IMR-90 (cell line): ENCODE results near the gene CCND3. TPM values are rescaled to one million over a fixed set of nuclear protein-coding genes. Genes with fewer than 3 reads are reported as not detected.

Experiments
- ATAC-seq: fragments of 200-7000 bp; cut with Tn5 transposase; 2 replicates; pipeline ENCODE4 v1.9.1; 2020; ENCODE audit warnings: low read depth, mild to moderate bottlenecking, moderate library complexity
- BruUV-seq: library from RNA; stranded (reverse); fragments of 400-500 nt; replicated peaks from 2 replicates; lab custom pipeline; 2021; lab: Mats Ljungman, UMichigan
- CTCF ChIA-PET: fragments of 300-600 bp; formaldehyde crosslinking; extraction: SDS; loops from one replicate; lab custom pipeline; 2021; ENCODE audit warnings: antibody characterized with exemption; lab: Yijun Ruan, JAX
- POLR2A ChIA-PET: fragments of 300-600 bp; sonication (Branson Sonifier 250); formaldehyde crosslinking; loops from one replicate; lab custom pipeline; 2022; ENCODE audit warnings: antibody characterized with exemption; ENCODE audit not compliant: unreplicated experiment; lab: Charles Lee
- DNase-seq: peaks from one replicate; pipeline ENCODE4 v3.0.0; 2013
- H2AFZ ChIP-seq: replicated peaks from 2 replicates; pipeline ENCODE3; 2013; ENCODE audit warnings: low read length, mild to moderate bottlenecking; ENCODE audit not compliant: poor library complexity
- H2AK5ac ChIP-seq: 2 replicates; pipeline ENCODE4 v1.6.1; 2013; ENCODE audit warnings: low read depth, low read length, inconsistent platforms
- H2AK9ac ChIP-seq: replicated peaks from 2 replicates; pipeline ENCODE3; 2013; ENCODE audit warnings: mild to moderate bottlenecking, low read depth, low read length, moderate library complexity; ENCODE audit not compliant: poor library complexity
- H2BK120ac ChIP-seq: 2 replicates; pipeline ENCODE4 v1.6.1; 2013; ENCODE audit warnings: low read depth, low read length, inconsistent platforms
- H2BK15ac ChIP-seq: 3 replicates; pipeline ENCODE4 v1.6.1; 2013; ENCODE audit warnings: low read depth, low read length, inconsistent platforms
- H2BK20ac ChIP-seq: 2 replicates; pipeline ENCODE4 v1.6.1; 2013; ENCODE audit warnings: low read depth, mild to moderate bottlenecking, inconsistent platforms, low read length, moderate library complexity
- H2BK5ac ChIP-seq: 2 replicates; pipeline ENCODE4 v1.6.1; 2013; ENCODE audit warnings: mild to moderate bottlenecking, low read depth, low read length, inconsistent platforms; ENCODE audit not compliant: poor library complexity, severe bottlenecking
- H3K14ac ChIP-seq: replicated peaks from 2 replicates; pipeline ENCODE4 v1.6.1; 2013; ENCODE audit warnings: low read depth, low read length, inconsistent platforms
- H3K18ac ChIP-seq: 2 replicates; pipeline ENCODE4 v1.6.1; 2013; ENCODE audit warnings: low read depth, low read length, control low read depth
- H3K23ac ChIP-seq: 2 replicates; pipeline ENCODE4 v1.6.1; 2013; ENCODE audit warnings: low read depth, low read length, inconsistent platforms
- H3K27ac ChIP-seq: 2 replicates; pipeline ENCODE4 v1.5.1; 2013; ENCODE audit warnings: mild to moderate bottlenecking, control low read depth, low read length; ENCODE audit not compliant: insufficient read depth
- H3K27me3 ChIP-seq: 2 replicates; pipeline ENCODE4 v1.6.1; 2013; ENCODE audit warnings: low read length; ENCODE audit not compliant: control insufficient read depth, insufficient read depth
- H3K36me3 ChIP-seq: 2 replicates; pipeline ENCODE4 v1.6.1; 2013; ENCODE audit warnings: low read length, mixed read lengths; ENCODE audit not compliant: control insufficient read depth, insufficient read depth
- H3K4ac ChIP-seq: 2 replicates; pipeline ENCODE4 v1.6.1; 2013; ENCODE audit warnings: low read depth, low read length, inconsistent platforms
- H3K4me1 ChIP-seq: 2 replicates; pipeline ENCODE4 v1.6.1; 2013; ENCODE audit warnings: low read length, mixed read lengths; ENCODE audit not compliant: control insufficient read depth, insufficient read depth
- H3K4me2 ChIP-seq: 2 replicates; pipeline ENCODE4 v1.6.1; 2013; ENCODE audit warnings: low read depth, mild to moderate bottlenecking, control low read depth, low read length, moderate library complexity
- H3K4me3 ChIP-seq: 2 replicates; pipeline ENCODE4 v1.5.1; 2013; ENCODE audit warnings: low read depth, mild to moderate bottlenecking, control low read depth, low read length, moderate library complexity; ENCODE audit not compliant: insufficient read depth
- H3K56ac ChIP-seq: 2 replicates; pipeline ENCODE4 v1.6.1; 2013; ENCODE audit warnings: low read length, inconsistent platforms; ENCODE audit not compliant: insufficient read depth; ENCODE audit errors: extremely low read depth
- H3K79me1 ChIP-seq, 2 experiments: 2 replicates each; pipeline ENCODE4 v1.6.1; 2013; ENCODE audit warnings: low read length in 2 of 2, inconsistent platforms in 1 of 2, low read depth in 1 of 2
- H3K9ac ChIP-seq: 2 replicates; pipeline ENCODE4 v1.6.1; 2013; ENCODE audit warnings: low read depth, low read length, control low read depth
- H3K9me1 ChIP-seq: 2 replicates; pipeline ENCODE4 v1.6.1; 2013; ENCODE audit warnings: low read length, inconsistent platforms; ENCODE audit not compliant: insufficient read depth
- H3K9me3 ChIP-seq: 2 replicates; pipeline ENCODE4 v1.6.1; 2013; ENCODE audit warnings: low read length; ENCODE audit not compliant: control insufficient read depth, insufficient read depth
- H4K20me1 ChIP-seq: 2 replicates; pipeline ENCODE4 v1.6.1; 2013; ENCODE audit warnings: low read length, inconsistent platforms; ENCODE audit not compliant: insufficient read depth
- H4K5ac ChIP-seq: 2 replicates; pipeline ENCODE4 v1.6.1; 2013; ENCODE audit warnings: mild to moderate bottlenecking, low read depth, low read length, control low read depth
- H4K8ac ChIP-seq, 2 experiments: 2 replicates each; pipeline ENCODE4 v1.6.1; 2013; ENCODE audit warnings: low read depth in 2 of 2, low read length in 2 of 2, control low read depth in 1 of 2, inconsistent platforms in 1 of 2
- H4K91ac ChIP-seq: 2 replicates; pipeline ENCODE4 v1.6.1; 2013; ENCODE audit warnings: low read depth, low read length, inconsistent platforms; ENCODE audit not compliant: insufficient read depth
- BHLHE40 ChIP-seq: fragments of 150-350 bp; IDR thresholded peaks from 2 replicates; pipeline ENCODE4 v1.6.1; 2016; ENCODE audit warnings: mild to moderate bottlenecking, low read depth, low read length
- CEBPB ChIP-seq: IDR thresholded peaks from 2 replicates; pipeline ENCODE4 v1.6.1; 2012; ENCODE audit warnings: low read depth, low read length, improper control_type of control experiment
- CHD1 ChIP-seq: IDR thresholded peaks from 2 replicates; pipeline ENCODE4 v1.6.1; 2012; ENCODE audit warnings: low read depth, low read length, improper control_type of control experiment
- ELK1 ChIP-seq: fragments of 150-350 bp; IDR thresholded peaks from 2 replicates; pipeline ENCODE4 v1.6.1; 2016; ENCODE audit warnings: low read depth, mild to moderate bottlenecking, low read length, moderate library complexity, borderline replicate concordance
- FOS ChIP-seq: fragments of 150-350 bp; IDR thresholded peaks from 2 replicates; pipeline ENCODE4 v1.6.1; 2016; ENCODE audit warnings: low read depth, low read length
- MAFK ChIP-seq: IDR thresholded peaks from 2 replicates; pipeline ENCODE4 v1.6.1; 2012; ENCODE audit warnings: low read depth, low read length, improper control_type of control experiment
- MAZ ChIP-seq: IDR thresholded peaks from 2 replicates; pipeline ENCODE4 v1.6.1; 2012; ENCODE audit warnings: low read depth, mild to moderate bottlenecking, low read length, improper control_type of control experiment, moderate library complexity, borderline replicate concordance
- MXI1 ChIP-seq: IDR thresholded peaks from 2 replicates; pipeline ENCODE4 v1.6.1; 2012; ENCODE audit warnings: low read depth, mild to moderate bottlenecking, low read length, moderate library complexity, borderline replicate concordance
- NFE2L2 ChIP-seq: fragments of 150-350 bp; IDR thresholded peaks from 2 replicates; pipeline ENCODE4 v1.6.1; 2016; ENCODE audit warnings: low read depth, mild to moderate bottlenecking, low read length
- POLR2A ChIP-seq: IDR thresholded peaks from 2 replicates; pipeline ENCODE4 v1.6.1; 2012; ENCODE audit warnings: mild to moderate bottlenecking, low read depth, low read length
- RAD21 ChIP-seq: IDR thresholded peaks from 2 replicates; pipeline ENCODE4 v1.6.1; 2012; ENCODE audit warnings: low read length, improper control_type of control experiment
- RCOR1 ChIP-seq: IDR thresholded peaks from 2 replicates; pipeline ENCODE4 v1.6.1; 2012; ENCODE audit warnings: mild to moderate bottlenecking, low read length, improper control_type of control experiment; ENCODE audit not compliant: insufficient replicate concordance
- RFX5 ChIP-seq: IDR thresholded peaks from 2 replicates; pipeline ENCODE4 v1.8.0; 2012; ENCODE audit warnings: low read depth, mild to moderate bottlenecking, low read length, moderate library complexity
- SMC3 ChIP-seq: fragments of 150-350 bp; IDR thresholded peaks from 2 replicates; pipeline ENCODE4 v1.6.1; 2016; ENCODE audit warnings: low read depth, mild to moderate bottlenecking, antibody characterized with exemption, low read length, moderate library complexity
- USF2 ChIP-seq: fragments of 150-350 bp; IDR thresholded peaks from 2 replicates; pipeline ENCODE4 v1.6.1; 2017; ENCODE audit warnings: mild to moderate bottlenecking, antibody characterized with exemption, low read length, low read depth
- WGBS, 2 experiments: methylation state at CpG; one replicate each; pipeline versions ENCODE4 v1.1.5 to v1.1.7; 2013; ENCODE audit warnings: missing lambda C conversion rate in 2 of 2; ENCODE audit not compliant: insufficient read length in 1 of 2; ENCODE audit errors: extremely low coverage in 2 of 2; 5-methylcytosine and 5-hydroxymethylcytosine counted together
- dilution Hi-C: fragments of 300-500 bp; cut with HindIII; formaldehyde crosslinking; loops from one replicate; pipeline ENCODE4 v1.14.3; 2018; ENCODE audit warnings: low sequenced_read_pairs; ENCODE audit not compliant: unreplicated experiment
- in situ Hi-C: fragments of 300-500 bp; cut with MboI; formaldehyde crosslinking; loops from 3 replicates; pipeline ENCODE4 v1.14.3; 2019; ENCODE audit warnings: low sequenced_read_pairs, inconsistent platforms, mixed read lengths
- intact Hi-C: fragments of 100-400 bp; cut with micrococcal nuclease; formaldehyde crosslinking; loops from 2 replicates; pipeline ENCODE4 v1.10.0; 2022
- polyA plus RNA-seq, 3 experiments: library from polyadenylated mRNA; depleted of rRNA; stranded (reverse); fragments of >200 nt; gene quantifications; 2 replicates each; pipeline ENCODE4 v1.2.3, GENCODE V29; 2012; ENCODE audit warnings: low replicate concordance in 1 of 3
- total RNA-seq: library from RNA; depleted of rRNA; stranded (reverse); fragments of >200 nt; gene quantifications from 2 replicates; pipeline ENCODE4 v1.2.3, GENCODE V29; 2012
- TF ChIP-seq, protein P1 (sequence below): conservative IDR thresholded peaks from 2 replicates; pipeline ENCODE4 v1.5.1; 2012; ENCODE audit warnings: mild to moderate bottlenecking, low read depth, low read length, improper control_type of control experiment

CCND3 gene
- total and polyA plus RNA-seq, 2 of the 4 experiments (the other 2 are of a cell fraction): 19.2 to 61.9 TPM

- H4K5ac ChIP-seq: no peak overlapping the region
- POLR2A ChIA-PET: no interaction called here
- H3K9ac ChIP-seq: peak overlapping the region; percentile 54; the same call in 1 of the 2 replicates
- H3K4me1 ChIP-seq: peaks cover 2% of the 10 kb centered on the region; the same call in 1 of the 2 replicates
- H2BK20ac ChIP-seq: no peak overlapping the region
- H3K4me3 ChIP-seq: no peak overlapping the region
- H3K56ac ChIP-seq: no peak overlapping the region
- no CpG with 5 or more reads among the region's 3 CpGs for WGBS, 2 experiments
- H2BK5ac ChIP-seq: peak overlapping the region; percentile 3
- no peaks in the 10 kb centered on the region; the same call in 1 of the 2 replicates for H4K20me1 ChIP-seq
- H4K8ac ChIP-seq: peak overlapping the region; percentile 53 to 83; a peak in 1 of 4 replicates
- H2BK120ac ChIP-seq: no peak overlapping the region
- no peak overlapping the region for H3K14ac ChIP-seq
- in situ Hi-C loops (no loop called here), dilution Hi-C loops (no loop called here), intact Hi-C loops (no loop called here)
- H3K4ac ChIP-seq: no peak overlapping the region
- no peak overlapping the region for H3K18ac ChIP-seq
- H2AK5ac ChIP-seq: no peak overlapping the region
- TF ChIP-seq FOS: no peak
- TF ChIP-seq POLR2A: no peak
- TF ChIP-seq RCOR1: no peak
- TF ChIP-seq MAFK: no peak
- TF ChIP-seq MXI1: no peak
- TF ChIP-seq MAZ: no peak
- TF ChIP-seq, protein P1, sequence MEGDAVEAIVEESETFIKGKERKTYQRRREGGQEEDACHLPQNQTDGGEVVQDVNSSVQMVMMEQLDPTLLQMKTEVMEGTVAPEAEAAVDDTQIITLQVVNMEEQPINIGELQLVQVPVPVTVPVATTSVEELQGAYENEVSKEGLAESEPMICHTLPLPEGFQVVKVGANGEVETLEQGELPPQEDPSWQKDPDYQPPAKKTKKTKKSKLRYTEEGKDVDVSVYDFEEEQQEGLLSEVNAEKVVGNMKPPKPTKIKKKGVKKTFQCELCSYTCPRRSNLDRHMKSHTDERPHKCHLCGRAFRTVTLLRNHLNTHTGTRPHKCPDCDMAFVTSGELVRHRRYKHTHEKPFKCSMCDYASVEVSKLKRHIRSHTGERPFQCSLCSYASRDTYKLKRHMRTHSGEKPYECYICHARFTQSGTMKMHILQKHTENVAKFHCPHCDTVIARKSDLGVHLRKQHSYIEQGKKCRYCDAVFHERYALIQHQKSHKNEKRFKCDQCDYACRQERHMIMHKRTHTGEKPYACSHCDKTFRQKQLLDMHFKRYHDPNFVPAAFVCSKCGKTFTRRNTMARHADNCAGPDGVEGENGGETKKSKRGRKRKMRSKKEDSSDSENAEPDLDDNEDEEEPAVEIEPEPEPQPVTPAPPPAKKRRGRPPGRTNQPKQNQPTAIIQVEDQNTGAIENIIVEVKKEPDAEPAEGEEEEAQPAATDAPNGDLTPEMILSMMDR: no peak
- TF ChIP-seq USF2: no peak
- TF ChIP-seq CEBPB: no peak
- no peak for TF ChIP-seq CHD1
- no peak for TF ChIP-seq BHLHE40
- TF ChIP-seq RFX5: no peak
- TF ChIP-seq NFE2L2: no peak
- TF ChIP-seq SMC3: no peak
- no peak for TF ChIP-seq RAD21
- no peak for TF ChIP-seq ELK1
- CTCF ChIA-PET: interaction anchor here (0.8 to 1.0 kb wide), 2 partner anchors 109 to 171 kb away, joined by 3 to 4 read pairs; partner anchors contain the start of gene TOMM6
- no peak overlapping the region for H3K23ac ChIP-seq
- H3K27ac ChIP-seq: peak overlapping the region; percentile 53; the same call in 1 of the 2 replicates
- H3K9me3 ChIP-seq: no peaks in the 10 kb centered on the region
- peaks cover 3% of the 10 kb centered on the region; the same call in 1 of the 2 replicates for H3K9me1 ChIP-seq
- ATAC-seq: no peak
- no peak overlapping the region for H4K91ac ChIP-seq
- no TSS peak for BruUV-seq
- no peak for DNase-seq
- peaks cover 3% of the 10 kb centered on the region for H3K36me3 ChIP-seq
- H3K79me1 ChIP-seq: peaks cover 7 to 17% of the 10 kb centered on the region in 2 experiments; a peak in 3 of 4 replicates
- no peaks in the 10 kb centered on the region for H3K27me3 ChIP-seq
- H3K4me2 ChIP-seq: peak overlapping the region; percentile 75
- no peak overlapping the region for H2BK15ac ChIP-seq
- H2AFZ ChIP-seq: no peak overlapping the region
- H2AK9ac ChIP-seq: no peak overlapping the region
Measured at GRCh38 chr6:41896281-41896680, 45.3 kb downstream of the CCND3 start.
